HG03378 (cell line): Measurements from ENCODE around the gene DGCR6L.
"Not testable (repeated sequence)": the region's sequence is repeated elsewhere in the genome, so short reads cannot be mapped to it uniquely, and the experiment has no call there.

Source experiments
- ATAC-seq: cut with Tn5 transposase; IDR thresholded peaks from one replicate; pipeline ENCODE4 v1.9.1; 2021; ENCODE audit warnings: mild to moderate bottlenecking, moderate library complexity; ENCODE audit not compliant: unreplicated experiment

The DGCR6L gene

DNA sequence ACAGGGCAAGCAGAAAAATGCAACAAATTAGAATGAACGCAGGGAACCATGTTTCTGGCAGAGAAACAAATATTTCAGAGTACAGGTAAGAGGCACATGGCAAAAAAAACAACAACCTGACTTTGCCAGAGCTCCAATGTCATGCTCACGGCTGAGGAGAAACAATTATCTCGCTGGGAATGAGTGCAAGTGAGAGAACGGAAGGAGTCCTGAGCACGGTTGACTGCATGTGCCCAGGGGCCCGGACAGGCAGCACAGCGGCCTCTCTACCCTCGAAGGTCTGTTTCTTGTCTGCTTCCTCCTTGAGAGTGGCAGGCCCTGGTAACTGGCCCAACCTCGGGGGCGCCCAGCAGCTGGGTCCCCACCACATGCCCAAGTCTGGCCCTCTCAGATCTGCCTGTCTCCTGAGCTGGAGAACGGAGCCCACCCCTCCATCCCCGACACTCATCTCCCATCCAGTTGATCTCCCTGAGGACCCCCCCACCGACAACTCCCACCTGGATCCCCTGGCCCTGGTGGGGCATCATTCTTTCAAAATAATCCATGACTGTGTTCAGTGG, 27.1 kb downstream of the DGCR6L start:
- no peak for ATAC-seq

DNA sequence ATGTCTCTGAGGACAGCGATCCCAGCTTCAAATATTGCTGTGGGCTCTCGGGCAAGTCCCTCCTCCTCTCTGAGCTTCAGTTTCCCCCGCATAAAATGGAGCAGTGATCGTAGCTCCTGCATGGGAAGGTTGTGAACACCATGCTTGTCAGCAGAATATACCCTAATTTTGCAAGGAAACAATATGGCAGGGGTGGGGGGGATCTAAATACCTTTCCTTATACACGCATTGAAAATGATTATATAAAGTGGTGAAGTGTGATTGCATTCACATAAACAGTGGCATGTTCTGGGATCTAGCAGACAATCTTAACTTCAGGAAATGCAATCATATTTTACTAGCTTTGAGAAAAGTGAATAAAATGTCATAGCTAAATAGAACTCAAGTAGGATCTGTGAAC, 27.8 kb downstream of the DGCR6L start:
- ATAC-seq, result no peak

DNA sequence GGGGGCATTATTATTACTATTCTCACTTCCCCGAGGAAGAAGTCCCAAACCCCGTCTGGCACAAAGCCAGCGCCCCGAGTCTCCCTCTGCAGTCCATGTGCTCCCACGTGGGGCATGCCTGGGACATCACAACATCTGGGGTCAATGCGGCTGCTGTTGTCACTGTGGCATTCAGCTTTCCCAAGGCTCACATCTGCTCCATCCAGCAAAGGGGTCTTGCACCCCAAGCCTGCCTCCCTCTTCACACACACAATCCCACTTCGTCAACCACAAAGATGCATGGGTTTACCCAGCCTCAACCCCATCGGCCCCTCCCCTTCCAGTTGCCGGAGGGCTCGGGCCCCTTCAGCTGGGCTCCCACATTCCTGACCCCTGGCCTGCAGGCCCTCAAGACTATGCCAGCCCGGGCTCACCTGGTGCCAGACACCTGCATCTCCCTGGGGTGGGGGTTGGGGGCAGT, 28.2 kb downstream of the DGCR6L start:
- no peak for ATAC-seq

DNA sequence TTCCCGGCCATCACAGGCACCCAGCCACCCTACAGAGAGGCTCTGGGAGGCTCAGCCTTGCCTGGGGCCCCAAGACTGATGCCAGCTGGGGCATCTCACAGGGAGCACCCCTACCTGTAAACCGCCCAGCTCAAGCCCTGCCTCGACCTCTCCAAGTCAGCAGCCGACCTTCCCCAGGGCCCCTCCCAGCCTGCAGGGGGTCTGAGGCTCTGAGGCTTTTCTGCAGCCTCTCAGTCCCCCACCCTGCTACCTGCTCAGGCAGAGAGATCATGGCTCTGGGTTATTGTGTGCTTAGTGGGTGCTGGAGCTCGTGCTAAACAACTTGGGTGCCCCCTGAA, 28.6 kb downstream of the DGCR6L start:
- ATAC-seq, result no peak

DNA sequence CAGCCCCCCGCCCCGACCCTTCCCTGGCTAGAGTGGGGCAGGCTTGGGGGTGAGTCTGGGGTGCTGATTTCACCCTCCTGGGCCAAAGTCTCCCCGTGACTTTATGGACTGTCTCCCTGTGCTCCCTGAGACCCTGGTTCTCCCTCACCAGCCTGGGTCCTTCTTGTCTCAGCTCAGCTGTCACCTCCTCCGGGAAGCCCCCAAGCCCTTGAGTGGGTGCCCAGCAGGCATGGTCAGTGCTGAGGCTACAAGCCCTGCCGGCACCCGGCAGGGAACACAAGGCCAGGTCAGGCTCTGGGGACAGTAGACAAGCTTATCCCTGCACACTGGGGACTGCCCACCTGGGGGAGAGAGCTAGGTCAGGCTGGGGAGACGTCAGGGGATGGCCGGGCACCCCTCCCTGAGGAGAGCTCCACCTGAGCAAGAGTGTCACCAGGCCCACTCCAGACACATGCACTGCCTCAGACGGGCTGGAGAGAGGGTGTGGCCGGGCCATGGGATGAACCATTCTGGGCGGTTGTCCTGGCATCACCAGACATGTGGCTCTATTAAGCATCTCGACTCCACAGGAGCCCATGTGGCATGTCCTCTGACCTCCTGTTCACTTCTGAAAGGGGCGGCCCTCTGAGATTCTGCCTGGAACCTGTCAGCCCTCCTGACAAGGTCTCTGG, 29.1 kb downstream of the DGCR6L start:
- no peak for ATAC-seq

DNA sequence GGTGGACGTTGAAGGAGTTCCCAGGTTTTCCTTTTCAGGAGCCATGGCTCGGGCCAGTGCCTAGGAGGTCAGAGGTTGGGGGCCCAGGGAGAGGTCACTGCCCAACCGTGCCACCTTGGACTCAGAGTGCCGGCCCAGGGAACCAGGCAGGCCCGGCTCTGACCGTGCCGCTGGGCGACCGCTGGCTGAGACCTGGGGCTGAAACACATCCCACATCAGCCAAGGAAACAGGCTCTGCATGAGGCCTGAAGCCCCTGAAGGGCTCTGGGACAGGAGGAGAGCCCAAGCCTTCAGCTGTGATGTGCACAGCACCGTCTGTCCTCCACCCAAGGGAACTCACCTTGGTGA, 29.8 kb downstream of the DGCR6L start:
- ATAC-seq, result no peak

DNA sequence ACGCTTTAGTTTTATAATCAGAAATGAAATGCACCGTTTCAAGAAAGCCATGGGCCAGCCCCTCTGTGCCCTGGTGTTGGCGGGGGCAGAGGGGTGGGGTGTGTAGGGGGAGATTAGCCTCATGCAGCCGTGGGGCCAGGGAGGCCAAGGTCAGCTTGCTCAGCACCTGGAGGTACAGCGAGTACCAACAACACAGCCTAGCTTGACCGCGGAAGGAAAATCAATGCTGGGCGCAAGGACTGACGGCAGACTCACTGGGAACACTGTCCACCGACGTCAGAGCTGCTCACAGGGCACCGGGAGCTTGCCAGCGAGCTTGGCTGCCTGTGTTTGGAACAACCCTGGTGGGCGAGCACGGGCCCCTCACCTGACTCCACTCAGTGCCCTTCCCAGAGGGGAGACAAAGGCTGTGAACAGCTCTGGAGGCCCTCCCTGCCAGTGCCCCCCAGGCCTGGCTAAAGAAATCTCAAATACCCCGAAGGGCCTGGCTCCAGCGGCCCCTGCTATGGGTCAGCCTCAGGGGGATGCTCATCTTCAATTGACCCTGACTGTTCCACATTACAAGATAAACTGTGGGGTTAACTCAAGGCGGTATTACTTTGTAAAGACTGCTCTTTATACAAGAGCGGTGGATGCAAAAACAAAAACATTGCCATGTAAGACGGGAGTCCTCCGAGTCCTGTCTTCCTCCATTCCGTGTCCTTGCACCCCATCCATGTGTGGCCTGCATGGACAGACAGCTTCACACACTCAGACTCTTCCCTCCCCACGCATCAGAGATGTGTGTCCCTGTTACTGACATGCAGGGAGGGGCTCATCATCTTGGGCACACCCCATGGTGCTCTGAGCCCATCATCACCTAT, 30.4 kb downstream of the DGCR6L start:
- not testable (repeated sequence) for ATAC-seq

DNA sequence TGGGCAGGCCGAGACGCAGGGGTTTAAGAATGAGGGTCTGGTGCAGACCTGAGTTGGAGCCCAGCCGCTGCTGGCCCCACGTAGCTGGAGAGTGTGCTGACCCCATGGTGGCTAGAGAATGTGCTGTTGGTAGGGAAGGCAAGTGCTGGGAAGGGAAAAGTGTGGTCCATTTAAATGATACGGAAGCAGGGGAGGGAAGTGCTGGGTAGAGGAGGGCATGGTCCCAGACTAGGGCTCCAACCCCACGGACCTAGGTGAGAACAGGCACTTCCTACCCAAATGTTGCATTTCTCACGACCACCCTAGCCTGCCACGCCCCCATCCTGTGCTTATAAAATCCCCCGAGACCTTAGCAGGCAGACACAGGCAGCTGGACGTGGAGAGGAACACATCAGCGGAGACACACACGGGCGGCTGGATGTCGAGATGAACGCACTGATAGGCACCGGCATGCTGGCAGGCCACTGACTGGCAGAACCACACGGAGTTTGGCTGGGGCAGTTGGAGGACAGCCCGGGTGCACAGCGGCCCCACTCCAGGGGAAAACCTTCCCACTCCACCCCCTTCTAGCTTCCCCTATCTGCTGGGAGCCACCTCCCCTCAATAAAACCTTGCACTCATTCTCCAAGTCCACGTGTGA, 33.0 kb downstream of the DGCR6L start:
- ATAC-seq, result not testable (repeated sequence)

DNA sequence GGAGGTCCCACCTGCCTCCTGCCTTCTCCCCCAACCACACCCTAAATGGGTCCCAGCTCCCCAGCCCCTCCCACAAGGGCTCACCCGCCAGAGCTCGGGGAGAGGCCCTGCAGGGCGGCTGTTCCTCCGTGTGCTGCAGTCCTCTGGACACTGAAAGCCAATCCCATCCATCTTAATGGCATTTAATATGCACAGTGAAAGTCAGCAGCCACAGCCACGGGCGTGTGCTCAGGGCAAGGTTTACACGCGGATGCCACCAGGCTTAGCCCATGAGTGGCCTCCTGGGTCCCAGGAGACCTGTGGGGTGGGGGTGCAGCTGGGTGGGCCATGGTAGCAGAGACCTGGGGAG, 33.6 kb downstream of the DGCR6L start:
- not testable (repeated sequence) for ATAC-seq

DNA sequence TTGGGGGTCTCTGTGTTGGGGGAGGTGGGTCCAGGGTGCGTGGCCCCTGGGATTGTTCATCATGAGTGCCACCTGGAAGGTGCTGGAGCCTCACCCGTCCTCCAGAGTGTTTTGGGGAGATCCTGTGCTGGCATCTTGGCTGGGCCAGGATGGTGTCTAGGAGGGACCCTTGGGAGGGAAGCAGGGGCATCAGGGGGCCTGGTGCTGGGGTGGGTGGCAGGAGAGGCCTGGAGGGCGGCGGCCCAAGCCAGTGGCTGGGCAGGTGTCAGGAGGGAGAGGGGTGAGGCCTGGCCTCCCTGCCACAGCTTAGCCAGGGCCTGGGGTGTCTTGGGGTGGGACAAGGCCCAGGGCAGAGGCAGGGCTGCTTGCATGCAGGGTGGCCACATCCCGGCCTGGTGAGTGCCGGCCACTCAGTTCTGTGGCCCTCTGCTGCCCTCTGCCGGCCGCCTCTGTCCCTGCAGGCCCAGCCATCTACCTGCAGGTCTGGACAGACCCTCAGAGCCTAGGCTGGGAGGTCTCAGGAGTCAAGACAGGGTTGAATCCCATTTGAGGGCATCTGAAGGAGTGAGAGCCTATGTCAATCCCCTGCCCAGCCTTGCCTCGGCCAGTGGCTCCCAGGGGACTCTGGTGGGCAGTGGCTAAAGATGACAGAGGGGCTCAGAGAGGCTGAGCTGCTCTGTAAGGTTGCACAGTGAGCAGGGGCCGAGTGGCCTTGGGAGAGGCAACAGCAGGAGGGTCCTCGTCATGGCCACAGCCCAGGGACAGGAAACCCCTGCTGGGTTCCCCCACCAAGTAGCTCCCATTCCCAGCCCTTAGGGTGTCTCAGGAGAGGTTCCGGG, 34.2 kb downstream of the DGCR6L start:
- ATAC-seq, result not testable (repeated sequence)

DNA sequence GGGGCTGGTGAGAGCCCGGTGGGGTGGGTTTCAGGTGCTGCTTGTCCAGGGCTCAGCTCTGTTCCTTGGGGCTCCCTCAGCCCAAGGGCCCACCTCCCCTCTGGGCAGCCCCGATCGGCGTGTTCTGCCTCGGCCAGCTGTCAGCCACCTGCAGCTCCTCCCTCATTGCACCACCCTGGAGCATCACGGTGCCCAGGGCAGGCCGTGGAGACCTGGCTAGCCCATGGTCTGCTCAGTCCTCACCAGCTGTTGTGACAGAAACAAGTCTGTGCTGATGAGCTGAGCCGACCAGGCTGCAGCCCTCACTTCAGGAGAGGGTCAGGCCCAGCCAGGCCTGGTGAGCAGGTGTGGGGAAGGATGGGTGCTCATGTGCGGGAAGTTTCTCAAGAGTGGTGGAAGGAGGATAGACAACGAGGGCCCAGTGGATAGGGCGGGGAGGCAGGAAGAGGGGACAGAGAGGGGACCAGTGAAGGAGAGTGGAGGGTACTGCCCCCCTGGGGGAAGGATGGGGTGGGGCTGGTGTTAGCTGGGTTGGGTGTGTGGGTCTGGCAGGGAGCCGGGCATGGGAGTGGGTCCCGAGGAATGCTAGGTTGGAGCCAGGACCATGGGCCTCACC, 35.3 kb downstream of the DGCR6L start:
- ATAC-seq, result no peak

DNA sequence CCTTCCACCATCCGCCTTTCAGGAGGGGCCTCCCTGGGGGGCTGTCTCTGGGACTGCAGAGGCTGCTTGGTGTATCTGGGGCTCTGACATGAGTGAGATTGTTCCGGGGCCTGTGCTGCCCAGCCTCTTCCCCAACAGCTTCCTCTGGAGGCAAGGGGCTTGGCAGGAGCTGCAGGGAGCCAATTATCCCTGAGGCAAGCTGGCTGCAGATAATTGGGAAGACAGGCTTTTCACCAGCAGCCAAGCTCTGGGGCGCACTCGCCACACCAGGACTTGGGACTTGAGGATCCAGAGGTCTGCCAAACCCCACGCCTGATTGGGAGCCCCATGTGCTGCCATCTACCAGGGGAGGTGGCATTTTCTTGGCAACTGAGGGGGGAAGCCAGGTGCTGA, 36.2 kb downstream of the DGCR6L start:
- ATAC-seq, result no peak

DNA sequence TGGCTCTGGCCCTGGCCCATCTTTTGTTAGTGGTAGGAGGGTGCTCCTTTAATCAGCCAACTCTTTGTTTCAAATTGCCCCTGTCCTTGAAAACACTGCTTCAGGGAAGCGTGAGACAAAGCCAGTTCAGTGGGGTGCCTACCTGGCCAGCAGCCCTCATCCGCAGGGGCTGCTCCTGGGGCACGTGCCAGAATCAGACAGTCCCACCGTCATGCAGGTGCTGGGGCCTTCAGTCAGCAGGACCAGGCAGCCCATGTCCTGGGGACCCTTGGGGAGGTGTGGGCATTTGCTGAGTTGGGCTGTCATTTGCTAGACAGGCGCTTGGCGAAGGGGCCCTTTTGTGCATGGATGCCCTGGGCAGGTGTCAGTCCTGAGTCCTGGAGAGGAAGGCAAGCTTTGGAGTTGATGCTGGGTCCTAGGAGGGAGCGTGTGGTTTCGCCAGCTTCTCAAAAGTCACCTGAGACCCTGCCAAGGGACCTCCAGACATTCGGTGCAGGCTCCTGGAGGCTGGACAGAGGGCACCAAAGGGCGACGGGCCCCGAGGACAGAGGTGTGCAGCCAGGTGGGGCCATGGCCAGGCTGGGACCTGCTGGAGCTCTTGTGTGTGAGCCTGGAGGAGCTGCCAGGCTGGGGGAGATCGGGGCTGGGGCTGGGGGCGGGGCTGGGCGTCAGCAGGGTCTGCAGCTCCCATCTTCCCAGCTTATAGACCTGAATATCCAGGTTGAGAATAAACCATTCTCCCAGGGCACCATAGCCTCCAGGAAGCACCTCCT, 36.8 kb downstream of the DGCR6L start:
- ATAC-seq, result no peak

DNA sequence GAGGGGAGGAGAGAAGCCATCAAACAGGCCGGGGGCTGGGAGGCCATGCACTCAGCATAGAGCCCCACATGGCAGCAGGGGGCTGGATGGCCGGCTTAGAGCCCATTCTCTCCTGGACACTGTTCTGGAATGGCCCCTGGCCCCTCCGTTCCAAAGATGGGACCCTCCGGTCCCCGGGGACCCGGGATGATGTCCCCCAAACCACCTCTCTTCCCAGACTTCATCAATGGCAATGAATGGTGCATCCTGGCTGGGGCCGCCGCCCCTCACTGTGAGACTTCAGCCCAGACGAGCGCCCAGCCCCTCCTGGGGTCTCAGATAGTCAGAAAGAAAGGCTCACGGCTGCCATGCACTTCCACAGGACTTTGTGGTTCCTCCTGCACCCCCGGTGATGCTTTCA, 38.0 kb downstream of the DGCR6L start:
- no peak for ATAC-seq

DNA sequence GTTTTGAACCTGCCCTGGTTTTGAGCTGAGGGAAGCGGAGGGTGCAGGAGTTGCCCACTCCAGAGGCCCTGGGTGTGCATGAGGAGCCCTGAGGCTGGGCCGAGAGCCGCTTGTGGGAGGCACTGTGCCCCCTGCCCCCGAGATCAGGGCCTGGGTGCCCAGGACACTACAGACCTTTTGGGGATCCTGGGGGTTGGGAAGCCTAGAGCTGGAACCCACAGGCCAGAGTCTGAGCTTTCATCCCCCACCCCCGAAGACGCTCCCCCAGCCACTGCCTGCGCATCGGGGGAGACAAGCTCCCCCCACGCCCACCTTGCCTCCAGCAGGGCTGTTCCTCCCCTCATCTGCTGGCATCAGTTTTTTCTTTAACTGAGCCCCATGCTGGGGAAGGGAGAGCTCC, 38.4 kb downstream of the DGCR6L start:
- ATAC-seq, result not testable (repeated sequence)

DNA sequence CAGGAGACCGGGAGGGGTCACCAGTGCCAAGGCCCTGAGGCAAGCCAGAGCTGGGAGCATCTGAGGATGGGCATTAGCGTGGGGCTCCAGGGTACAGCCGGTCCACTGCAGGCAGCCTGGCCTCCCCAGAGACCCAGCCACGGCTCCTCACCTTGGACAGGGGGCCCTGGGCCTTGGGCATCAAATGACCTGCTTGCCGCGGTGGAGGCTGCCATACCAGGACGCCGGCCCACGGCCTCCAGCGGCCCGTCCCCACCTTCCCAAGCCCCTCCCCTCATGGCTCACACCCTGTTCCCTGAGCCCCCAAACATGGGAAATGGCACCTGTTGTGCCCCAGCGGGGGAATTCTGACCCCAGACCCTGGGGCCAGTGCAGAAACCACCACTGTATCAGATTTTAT, 39.0 kb downstream of the DGCR6L start:
- ATAC-seq, result no peak

DNA sequence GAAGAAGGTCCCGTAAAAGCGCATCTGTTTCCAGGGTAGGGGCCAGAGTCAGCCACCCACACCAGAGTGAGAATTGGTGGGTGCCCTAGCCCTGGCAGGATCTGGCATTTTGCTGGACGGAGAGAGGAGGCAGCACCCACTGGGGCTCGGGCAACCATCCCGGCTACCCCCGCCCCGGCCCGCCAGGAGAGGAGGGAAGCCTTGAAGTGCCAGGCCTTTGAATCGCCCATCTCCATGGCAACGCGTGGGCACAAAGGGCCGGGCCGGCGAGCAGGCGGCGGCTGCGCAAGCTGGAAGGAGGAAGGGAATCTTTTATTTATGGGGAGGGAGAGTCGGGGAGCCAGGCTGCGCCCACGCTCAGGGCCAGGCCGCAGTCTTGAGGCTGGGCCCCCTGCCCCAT, 39.7 kb downstream of the DGCR6L start:
- ATAC-seq, result not testable (repeated sequence)

DNA sequence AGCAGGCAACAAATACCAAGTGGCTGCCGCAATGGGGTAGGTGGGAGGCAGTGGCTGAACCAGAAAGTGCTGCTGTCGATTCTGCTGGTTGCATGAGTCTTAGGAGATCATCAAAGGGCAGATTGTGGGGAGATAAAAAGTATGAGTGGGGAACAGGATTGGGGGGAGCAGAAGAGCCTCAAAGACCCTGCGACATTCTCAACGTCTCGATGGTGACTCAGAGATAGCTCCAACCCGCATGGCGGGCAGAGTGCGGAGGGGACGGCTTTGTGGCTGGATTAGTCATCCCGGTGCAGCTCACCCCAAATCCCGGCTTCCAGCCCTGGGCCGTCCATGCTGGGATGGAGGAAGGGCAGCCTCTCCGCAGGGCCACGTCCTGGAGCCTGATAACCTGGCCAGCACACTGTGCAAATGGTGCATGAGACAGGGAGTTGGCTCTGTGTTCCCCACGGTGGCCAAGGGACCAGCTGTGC, 40.2 kb downstream of the DGCR6L start:
- ATAC-seq, result no peak

DNA sequence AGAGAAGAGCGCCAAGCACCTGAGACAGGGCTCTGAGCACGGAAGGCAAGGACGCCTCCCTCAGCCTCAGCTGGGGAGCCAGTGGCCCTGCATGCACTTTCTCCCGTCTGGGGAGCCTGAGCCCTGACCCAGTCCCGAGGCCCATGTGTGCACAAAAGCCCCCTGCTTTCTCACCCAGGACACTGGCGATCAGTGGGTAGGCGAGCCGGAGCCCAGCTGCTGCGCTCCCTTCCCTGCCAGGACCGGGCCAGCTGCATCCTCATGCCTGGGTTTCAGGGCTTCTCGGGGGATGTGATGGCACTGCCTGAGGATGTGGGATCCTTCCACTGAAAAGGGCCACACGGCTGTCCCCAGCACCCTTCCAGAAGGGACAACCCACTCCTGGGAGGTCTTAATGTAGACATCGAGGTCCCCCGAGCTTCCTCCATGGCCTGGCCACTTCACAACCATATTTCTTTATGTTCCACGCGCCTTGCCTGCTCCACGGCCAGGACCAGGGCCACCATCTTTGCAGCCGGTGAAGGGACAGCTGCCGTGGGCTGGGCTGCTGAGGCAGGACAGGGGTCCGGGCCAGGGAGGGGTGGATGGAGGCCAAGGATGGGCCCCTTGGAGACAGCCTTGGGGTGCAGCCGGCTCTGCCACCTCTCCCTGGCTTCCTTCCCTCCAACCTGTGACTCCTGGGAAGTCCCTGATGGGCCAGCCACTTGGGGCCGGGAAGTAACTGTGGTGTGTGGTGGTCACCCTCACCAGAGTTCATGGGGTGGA, 41.0 kb downstream of the DGCR6L start:
- ATAC-seq, result not testable (repeated sequence)
